GM19025 (cell line): Measurements from ENCODE around the gene LNX1.

Source experiments
- ATAC-seq: cut with Tn5 transposase; IDR thresholded peaks from one replicate; pipeline ENCODE4 v1.9.1; 2021; ENCODE audit warnings: mild to moderate bottlenecking, low read depth, moderate library complexity; ENCODE audit not compliant: unreplicated experiment

Gene LNX1

DNA sequence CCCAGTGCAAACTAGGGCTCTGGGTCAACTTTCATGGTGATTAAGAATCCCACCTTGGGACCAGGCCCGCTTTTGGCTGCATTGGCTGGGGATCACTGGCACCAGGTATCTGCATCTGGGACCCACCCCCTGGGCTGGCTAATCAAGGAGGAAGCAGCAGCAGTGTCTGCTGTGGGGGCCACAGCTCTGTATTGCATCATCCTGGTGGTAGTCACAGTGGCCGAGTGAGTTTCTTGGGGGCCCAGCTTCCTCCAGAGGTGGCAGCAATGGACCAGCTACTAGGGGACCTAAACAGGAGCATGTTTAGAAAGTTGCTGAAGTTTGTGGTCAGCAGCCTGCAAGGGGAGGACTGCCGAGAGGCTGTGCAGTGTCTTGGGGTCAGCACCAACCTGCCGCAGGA lies 15.7 kb downstream of the LNX1 start:
- ATAC-seq: no peak

DNA sequence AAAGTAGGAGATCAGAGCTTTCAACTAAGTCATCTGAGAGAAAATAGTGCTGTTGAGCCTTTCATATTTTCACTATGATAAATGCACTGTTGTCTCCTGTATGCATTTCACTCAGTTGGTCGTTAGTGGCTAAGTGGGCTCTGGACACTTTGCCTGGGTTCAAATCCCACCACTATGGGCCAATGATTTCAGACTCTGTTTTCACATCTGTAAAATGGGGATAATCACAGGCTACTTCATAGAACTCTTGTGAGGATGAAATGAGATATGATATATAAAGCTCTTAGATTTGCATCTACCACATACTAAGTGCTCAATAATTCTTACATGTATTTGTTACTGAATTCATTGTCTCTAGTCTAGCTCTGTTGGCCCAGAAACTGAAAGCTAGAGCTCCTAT lies 16.8 kb downstream of the LNX1 start:
- no peak for ATAC-seq

DNA sequence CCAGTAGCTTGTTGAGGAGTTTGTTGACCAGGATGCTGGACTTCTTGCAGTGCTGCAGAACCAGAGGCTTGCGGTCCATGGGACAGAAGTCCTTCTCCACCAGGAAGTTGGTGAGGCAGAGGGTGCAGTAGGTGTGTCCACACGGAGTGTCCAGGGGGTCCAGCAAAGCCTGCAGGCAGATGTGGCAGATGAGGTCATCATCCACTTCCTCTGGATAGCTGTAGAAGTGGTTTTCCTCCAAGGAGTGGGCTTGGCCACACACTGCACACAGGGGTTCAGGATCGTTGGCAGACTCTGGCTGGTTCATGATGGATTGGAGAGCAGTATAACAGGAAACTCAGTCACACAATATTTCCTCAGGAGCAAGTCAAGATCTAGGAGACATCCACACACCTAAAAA lies 17.6 kb downstream of the LNX1 start:
- no peak for ATAC-seq

DNA sequence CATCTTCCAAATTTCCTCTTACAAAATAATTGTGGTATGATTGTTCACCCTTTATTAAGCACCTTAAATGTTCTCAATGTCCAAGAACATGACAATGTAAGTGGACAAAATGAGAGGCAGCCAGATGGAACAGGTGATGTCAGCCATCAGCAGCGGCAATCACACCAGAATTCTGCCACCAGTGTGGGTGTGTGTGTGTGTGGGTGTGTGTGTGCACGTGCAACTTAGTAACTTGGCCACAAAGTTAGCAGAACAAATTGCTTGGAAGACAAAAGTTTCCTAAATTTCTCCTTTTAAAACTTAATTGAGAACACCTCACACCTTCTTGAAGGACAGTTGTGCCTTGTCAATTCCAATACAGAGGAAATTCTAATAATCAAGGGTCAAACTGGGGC lies 18.7 kb downstream of the LNX1 start:
- no peak for ATAC-seq

DNA sequence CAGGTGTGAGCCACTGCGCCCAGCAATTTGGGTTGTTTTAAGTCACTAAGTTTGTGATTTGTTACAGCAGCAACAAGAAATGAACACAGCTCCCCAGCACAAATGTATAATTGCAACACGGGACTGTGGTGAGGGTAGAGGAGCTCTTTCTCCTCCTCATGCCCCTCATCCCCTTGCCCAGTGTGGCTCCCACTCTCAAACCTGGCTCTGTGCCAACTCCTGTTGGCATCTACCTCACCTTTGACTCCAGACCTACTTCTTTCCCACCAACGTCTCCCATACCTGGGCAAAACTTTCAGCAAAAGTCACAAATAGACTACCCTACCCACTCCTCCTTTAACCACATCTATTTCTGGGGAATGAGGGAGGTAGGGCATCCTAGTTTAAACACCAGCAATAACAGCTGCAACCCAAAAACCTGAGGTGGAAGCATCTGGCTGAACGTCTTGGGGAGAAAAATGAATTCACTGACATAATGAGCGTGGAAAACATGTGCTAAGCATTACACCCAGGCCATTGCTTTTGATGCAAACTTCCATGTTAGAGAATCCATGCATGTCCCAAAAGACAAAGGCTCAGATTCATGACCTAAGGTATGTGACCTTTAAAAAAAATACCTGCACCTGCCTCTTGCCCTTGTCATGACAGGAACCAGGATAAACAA lies 19.2 kb downstream of the LNX1 start:
- ATAC-seq: no peak

DNA sequence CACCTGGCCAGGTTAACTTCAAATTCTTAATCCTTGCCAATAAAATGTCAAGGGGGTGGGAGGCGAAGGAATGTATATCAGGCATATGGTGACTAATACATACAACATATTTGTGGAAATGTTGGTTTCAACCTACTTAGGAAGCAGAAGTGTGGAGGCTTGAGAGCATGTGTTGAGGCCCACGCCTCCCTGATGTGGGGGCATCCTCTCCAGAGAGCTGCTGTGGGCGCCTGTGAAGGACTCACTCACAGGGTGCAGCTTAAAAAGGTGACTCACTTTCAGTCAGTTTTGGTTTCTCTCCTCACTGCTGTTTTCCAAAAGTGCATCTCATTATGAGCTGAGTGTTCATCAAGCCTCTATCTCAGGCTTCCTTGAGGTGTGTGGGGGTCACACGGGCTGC lies 27.5 kb downstream of the LNX1 start:
- no peak for ATAC-seq

DNA sequence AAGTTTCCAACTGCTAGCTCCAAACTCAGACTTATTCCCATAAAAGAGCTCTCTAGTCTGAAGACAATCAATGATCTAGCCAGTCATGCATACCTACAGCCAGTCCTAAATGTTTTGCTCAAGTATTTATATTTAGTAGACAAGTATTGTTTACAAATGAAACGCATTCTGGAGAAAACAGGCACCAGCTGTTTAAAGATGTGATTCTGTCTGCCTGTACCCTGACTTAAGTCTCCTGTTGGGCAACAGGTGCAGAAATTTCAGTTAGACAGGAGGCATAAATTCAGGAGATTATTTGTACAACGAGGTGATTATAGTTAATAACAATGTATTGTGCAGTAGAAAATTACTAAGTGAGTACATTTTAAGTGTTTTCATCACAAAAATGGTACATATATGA lies 28.9 kb downstream of the LNX1 start:
- no peak for ATAC-seq

DNA sequence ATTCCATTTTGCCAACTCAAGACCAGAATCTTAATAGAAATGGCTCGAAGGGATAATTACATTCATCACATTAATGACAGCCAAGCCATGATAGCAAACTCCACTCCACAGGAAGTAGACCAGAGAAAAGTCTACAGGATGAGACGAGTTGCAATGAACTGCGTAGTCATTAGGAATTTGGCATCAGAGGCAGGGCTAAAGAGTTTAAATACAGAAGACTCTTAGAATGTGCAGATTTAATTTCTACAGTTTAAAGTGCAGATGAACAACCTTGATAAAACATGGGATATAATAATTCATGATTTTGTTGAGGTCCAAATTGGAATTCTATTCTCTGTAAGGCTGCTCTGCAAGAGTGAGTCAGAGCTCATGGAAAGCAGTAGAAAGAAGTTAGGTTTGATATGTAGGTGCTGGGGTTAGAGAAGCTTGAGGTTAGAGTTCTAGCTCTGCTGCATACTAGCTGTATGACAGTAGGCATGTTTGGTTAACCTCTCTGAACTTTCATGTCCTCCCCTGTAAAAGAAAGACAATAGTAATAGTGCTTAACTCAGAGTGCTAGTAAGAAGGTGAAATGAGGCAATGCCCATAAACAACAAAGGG lies 32.2 kb downstream of the LNX1 start:
- ATAC-seq: no peak

DNA sequence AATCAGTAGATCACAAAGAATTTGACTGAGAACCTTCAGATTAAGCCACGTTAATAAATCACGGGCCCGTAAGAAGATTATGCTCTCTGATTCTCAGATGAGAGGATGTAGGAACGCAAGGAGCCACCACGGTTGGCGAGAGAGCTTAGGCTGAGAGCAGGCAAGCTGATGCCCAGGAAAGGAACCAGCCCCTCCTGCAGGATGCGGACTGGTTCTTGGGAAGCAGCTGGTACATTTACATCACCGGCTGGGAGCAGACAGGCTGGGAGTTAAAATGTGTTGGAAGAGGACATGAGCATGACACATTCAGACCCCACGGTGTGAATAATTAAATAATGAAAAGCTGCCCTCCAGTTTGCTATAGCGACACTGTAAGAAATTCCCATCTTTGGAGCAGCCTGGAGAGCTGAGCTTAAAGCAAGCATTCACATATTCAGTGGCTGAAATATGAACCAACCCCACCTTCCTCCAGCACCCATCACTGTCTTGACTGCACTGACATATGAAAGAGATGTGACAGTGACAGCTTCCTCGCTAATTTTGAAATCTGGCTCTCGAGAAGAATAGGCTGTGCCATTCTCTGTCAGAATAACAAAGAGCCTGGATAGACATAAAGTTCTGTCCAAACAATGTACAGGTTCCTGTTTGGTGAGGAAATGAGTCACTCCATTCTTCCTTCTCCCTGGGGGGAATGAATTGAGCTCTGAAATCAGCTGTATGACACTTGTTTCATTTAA lies 33.1 kb downstream of the LNX1 start:
- ATAC-seq: no peak

DNA sequence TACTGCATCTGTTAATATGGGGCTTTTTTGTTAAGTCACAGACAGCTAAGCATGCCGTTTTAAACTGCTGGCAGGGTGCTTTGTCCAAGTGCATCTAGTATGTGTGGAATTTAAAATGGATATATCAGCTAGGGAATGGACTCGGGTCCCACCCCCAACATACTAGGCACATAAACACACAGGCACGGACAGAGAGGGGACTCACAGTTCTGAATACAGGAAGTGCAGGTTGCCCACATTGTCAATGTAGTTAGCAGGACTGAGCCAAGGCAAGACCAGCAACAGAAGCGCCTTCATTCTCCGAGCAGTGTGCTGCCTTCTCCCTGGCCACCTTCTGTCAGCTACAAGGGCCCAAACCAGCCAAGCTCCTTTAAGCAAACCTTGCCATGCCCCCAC lies 33.6 kb downstream of the LNX1 start:
- ATAC-seq: no peak

DNA sequence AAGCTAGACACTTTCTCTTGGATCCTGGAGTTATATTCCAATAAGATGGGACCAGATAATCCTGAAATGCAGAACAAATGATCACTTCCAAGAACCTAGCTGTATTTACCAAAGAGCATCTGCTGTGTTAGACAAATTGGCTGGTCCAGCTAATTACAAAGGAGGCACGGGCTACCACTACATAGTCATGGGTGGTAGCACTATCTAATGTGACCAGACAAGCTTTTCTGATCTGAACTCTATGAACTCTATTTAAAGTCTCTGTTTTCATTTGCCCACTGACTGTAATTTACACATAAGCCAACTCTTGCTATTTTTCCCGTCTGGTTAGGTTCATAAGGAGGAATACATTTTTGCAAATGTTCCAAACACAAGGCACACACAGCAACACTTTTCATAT lies 34.6 kb downstream of the LNX1 start:
- ATAC-seq: no peak

DNA sequence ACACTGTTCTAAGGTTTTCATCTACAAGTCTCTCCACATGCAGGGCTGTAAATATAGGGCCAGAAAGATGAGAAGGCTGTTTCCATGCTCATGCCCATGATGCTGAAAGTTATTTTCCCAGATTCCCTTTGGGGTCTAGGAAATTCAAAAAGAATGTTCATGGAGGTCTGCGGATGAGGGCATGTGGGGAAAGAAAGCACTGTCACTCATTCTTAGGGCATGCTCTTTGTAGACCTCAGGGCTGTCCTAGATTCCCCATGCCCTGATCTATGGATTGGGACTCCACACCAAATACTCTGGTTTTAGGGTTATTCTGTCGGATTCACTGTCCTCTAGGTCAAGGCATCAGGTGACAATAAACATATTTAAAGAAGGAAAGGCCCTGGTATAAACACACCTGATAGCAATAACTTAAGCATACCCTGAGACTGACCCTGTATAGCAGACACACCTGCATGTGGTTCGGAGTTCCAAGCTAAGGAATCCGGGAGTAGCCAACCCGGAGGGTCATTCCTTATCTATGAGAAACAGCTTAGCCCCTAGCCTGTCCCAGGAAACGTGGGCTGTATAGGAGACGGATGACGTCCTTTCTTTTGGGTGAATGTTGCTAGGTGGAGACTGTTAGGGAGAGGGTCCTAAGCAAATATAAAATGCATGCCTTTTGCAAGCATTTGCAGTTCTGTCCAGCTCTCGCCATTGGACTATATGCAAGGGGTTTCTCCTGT lies 37.6 kb downstream of the LNX1 start:
- ATAC-seq: no peak

DNA sequence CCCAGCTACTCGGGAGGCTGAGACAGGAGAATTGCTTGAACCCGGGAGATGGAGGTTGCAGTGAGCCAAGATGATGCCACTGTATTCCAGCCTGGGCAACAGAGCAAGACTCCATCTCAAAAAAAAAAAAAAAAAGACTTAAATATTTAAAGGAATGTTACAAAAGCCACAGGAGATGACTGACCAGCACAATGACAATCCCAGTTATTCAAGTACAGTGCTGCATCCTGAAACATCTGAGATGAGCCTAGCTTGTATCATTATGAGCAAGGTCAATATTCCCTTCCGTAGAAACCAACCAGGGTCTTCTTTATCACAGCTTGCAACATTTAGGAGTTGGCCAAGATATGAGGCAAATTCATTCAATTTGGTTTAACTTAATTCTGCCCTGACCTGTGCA lies 38.6 kb downstream of the LNX1 start:
- no peak for ATAC-seq

DNA sequence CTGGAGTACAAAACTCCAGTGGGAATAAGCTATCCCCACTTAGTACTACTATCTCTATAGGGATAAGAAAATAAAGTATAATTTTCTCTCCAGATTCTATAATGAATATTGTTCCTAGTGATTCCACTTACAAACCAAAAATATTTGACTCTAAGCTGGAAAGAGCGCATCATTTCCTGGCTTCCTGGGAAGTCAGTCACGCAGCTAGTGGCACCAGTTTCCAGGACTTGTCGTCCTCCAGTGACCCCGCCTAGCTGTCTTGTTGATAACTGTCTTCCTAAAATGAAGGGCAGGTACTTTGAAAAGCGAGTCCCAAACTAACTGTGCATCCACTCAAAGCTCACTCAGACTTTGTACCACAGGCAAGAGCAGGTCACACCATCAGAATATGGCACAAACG lies 39.3 kb downstream of the LNX1 start:
- no peak for ATAC-seq

DNA sequence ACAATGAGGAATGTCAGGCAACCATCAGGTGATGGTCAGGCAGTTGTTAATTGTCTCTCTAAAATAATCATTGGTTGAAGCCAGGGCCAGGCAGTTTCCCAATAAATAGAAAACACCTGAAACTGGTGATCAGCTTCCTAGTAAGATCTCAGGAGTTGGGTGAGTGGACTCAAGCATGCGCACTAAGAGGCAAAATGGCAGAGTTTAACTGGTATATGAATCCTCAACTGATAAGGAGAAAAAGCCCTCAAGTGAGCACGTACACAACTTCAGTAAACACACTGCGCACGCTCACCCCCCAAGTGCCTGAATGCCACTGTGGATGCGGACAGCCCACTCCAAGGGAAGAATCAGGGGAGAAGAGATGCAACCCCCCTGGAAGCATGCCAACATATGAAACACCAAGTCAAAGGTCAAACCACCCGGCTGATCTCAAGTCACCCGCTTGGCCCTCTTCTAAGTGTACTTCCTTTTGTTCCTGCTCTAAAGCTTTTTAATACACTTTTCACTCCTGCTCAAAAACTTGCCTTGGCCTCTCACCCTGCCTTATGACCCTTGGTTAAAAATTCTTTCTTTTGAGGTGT lies 39.9 kb downstream of the LNX1 start:
- no peak for ATAC-seq

DNA sequence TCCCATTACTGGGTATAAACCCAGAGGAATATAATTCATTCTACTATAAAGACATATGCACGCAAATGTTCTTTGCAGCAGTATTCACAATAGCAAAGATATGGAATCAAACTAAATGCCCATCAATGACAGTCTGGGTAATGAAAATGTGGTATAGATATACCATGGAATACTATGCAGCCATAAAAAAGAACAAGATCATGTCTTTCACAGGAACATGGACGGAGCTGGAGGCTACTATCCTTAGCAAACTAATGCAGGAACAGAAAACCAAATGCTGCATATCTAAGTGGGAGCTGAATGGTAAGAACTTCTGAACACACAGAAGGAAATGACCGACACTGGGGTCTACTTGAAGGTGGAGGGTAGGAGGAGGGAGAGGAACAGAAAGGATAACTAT lies 42.6 kb downstream of the LNX1 start:
- ATAC-seq: no peak

DNA sequence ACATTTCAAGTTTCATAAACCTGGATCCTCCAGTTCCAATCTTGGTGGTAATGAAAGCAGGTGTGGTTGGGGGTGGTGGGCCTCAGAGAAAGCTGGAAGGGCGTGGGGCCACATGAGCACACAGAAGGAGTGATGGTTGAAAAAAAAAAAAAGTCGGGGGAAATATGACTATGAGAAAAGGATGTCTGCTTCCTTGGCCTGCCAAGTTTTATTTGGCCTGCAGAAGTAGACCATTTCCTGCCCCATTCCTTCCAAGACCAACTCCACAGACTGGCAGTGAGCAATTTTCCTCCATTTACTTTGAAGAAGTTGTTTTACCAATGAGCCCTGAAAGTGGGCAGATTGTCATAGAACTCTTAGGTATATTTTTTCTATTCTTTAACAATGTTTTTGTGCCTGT lies 43.3 kb downstream of the LNX1 start:
- no peak for ATAC-seq

DNA sequence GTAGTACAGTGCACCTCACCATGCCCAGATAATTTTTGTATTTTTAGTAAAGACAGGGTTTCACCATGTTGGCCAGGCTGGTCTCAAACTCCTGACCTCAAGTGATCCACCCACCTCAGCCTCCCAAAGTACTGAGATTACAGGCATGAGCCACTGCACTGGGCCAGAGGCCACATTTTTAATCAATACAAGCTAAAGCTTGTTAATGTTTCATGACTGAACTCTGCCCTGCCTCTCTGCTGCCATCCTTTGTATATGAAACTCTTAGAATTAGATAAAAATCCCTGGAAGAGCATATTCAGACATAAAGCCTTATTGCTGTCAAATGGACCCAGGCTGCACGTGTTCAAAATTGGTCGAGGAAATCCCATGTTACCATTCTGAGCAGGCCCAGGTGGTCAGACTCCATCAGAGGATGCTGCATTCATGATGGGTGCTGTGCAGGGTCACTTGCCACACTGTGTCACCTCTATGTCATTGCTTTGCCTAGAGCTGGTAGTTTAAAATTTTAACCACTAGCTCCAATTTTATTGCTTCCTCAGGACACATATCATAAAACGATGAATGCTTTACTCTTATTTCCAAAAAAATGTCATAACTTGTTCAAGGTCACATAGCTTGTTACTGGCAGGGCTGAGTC lies 45.2 kb downstream of the LNX1 start:
- no peak for ATAC-seq

DNA sequence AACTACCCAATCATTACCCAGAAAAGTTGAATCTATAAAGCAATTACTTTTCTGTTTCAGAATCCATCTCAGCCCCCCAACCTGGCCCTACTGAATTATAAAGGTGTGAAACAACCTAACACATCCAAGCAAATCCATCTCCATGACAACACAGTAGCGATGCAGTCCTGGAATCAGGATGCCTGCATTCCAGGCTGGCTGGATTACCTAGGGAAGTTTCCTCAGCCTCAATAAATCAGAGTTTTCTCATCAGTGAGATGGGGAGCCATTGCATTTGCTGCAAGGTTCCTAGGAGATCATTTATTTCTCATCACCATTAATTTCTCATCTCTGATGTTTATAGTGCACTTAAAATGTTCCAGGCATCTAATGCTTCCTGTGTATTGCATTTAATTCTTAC lies 46.0 kb downstream of the LNX1 start:
- no peak for ATAC-seq

DNA sequence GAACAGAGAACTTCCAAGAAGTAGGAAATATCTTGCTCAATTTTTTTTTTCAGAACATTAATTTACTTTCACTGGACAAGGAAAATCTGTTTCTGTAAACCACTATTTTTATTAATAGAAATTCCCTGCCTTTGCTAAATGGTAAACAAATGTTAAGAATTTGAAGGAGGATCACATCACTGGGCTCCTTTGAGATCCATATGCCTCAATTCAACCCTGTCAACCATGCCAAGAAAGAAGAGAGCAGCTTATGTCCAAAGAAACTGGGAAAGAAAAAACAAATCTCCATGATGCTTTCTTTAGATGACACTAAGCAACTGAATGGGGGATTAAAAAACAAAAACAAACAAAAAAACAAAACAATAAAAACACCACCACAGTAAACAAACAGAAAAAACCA lies 47.7 kb downstream of the LNX1 start:
- ATAC-seq: no peak
